MCF 10A (cell line): ENCODE data around the gene PFN4. TPM values are rescaled to one million over a fixed set of nuclear protein-coding genes. Genes with fewer than 3 reads are reported as not detected.
"Not testable (repeated sequence)": the region's sequence is repeated elsewhere in the genome, so short reads cannot be mapped to it uniquely, and the experiment has no call there.

Experiments
- BruUV-seq: library from RNA; stranded (reverse); fragments of 400-500 nt; replicated peaks from 2 replicates; lab custom pipeline; 2021; lab: Mats Ljungman, UMichigan
- CTCF ChIA-PET: fragments of 300-600 bp; sonication (Branson Sonifier 250); formaldehyde crosslinking; extraction: SDS; loops from one replicate; lab custom pipeline; 2021; ENCODE audit warnings: antibody characterized with exemption, inconsistent platforms; lab: Yijun Ruan, JAX
- POLR2A ChIA-PET: fragments of 300-600, 350-650 bp; sonication (Branson Sonifier 250); formaldehyde crosslinking; extraction: SDS; loops from one replicate; lab custom pipeline; 2020; ENCODE audit warnings: antibody characterized with exemption, inconsistent platforms; lab: Yijun Ruan, JAX
- DNase-seq: peaks from one replicate; pipeline ENCODE4 v3.0.0-alpha.2; 2018; ENCODE audit not compliant: unreplicated experiment
- H3K27ac Mint-ChIP-seq: one replicate; pipeline ENCODE4 v1.8.0; 2022; ENCODE audit warnings: mild to moderate bottlenecking, low read depth, mixed read lengths; ENCODE audit not compliant: unreplicated experiment
- H3K27me3 Mint-ChIP-seq: one replicate; pipeline ENCODE4 v1.8.0; 2022; ENCODE audit warnings: mixed read lengths; ENCODE audit not compliant: insufficient read depth, unreplicated experiment
- H3K36me3 Mint-ChIP-seq: one replicate; pipeline ENCODE4 v1.8.0; 2022; ENCODE audit warnings: mild to moderate bottlenecking, moderate library complexity, mixed read lengths; ENCODE audit not compliant: insufficient read depth, unreplicated experiment
- H3K4me1 Mint-ChIP-seq: one replicate; pipeline ENCODE4 v1.8.0; 2022; ENCODE audit warnings: mixed read lengths; ENCODE audit not compliant: insufficient read depth, unreplicated experiment
- H3K4me3 Mint-ChIP-seq: one replicate; pipeline ENCODE4 v1.8.0; 2022; ENCODE audit warnings: mild to moderate bottlenecking, moderate library complexity, mixed read lengths; ENCODE audit not compliant: unreplicated experiment
- H3K9me3 Mint-ChIP-seq: one replicate; pipeline ENCODE4 v1.8.0; 2022; ENCODE audit warnings: mixed read lengths; ENCODE audit not compliant: unreplicated experiment
- CTCF ChIP-seq: fragments of 200-600 bp; IDR thresholded peaks from one replicate; pipeline ENCODE4 v1.8.0; 2022; ENCODE audit warnings: antibody characterized with exemption, mild to moderate bottlenecking; ENCODE audit not compliant: unreplicated experiment
- intact Hi-C: fragments of 100-400 bp; cut with micrococcal nuclease; formaldehyde crosslinking; loops from 2 replicates; pipeline ENCODE4 v1.14.1; 2022
- total RNA-seq: library from RNA; stranded (reverse); gene quantifications from 2 replicates; pipeline ENCODE4 v1.2.3, GENCODE V29; 2022

The PFN4 gene
- total RNA-seq, 1 experiment from 2014 or later, result 1.8 TPM

- no peaks in the 10 kb centered on the region for H3K36me3 Mint-ChIP-seq
- ChIA-PET CTCF (interaction anchor here (0.7 to 1.9 kb wide), 2 partner anchors 17 to 1222 kb away, joined by 5 read pairs; partner anchors contain the start of gene TP53I3), POLR2A (interaction anchor here (0.8 to 1.9 kb wide), 3 partner anchors 9 to 18 kb away, joined by 3 to 6 read pairs (median 3); partner anchors contain the start of gene TP53I3)
- H3K9me3 Mint-ChIP-seq, result peaks cover 4% of the 10 kb centered on the region
- H3K27me3 Mint-ChIP-seq, result no peaks in the 10 kb centered on the region
- TF ChIP-seq CTCF, result no peak
- H3K4me1 Mint-ChIP-seq, result peaks cover 13% of the 10 kb centered on the region
- H3K27ac Mint-ChIP-seq, result no peak overlapping the region
- intact Hi-C loops, result no loop called here
- no peak for DNase-seq
- H3K4me3 Mint-ChIP-seq, result no peak overlapping the region
- no TSS peak for BruUV-seq
These were observed 21.1 kb downstream of the PFN4 start for GRCh38 chr2:24101992-24102391.

DNA sequence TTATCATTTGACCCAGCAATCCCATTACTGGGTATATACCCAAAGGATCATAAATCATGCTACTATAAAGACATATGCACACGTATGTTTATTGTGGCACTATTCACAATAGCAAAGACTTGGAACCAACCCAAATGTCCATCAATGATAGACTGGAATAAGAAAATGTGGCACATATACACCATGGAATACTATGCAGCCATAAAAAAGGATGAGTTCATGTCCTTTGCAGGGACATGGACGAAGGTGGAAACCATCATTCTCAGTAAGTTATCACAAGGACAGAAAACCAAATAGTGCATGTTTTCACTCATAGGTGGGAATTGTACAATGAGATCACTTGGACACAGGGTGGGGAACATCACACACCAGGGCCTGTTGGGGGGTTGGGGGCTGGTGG, 22.4 kb downstream of the PFN4 start:
- intact Hi-C loops, BruUV-seq, POLR2A ChIA-PET, H3K27me3 Mint-ChIP-seq, H3K36me3 Mint-ChIP-seq, H3K4me1 Mint-ChIP-seq, H3K27ac Mint-ChIP-seq, H3K9me3 Mint-ChIP-seq, H3K4me3 Mint-ChIP-seq, DNase-seq, CTCF ChIA-PET: not testable (repeated sequence)

- BruUV-seq, intact Hi-C loops, H3K36me3 Mint-ChIP-seq, DNase-seq, H3K27ac Mint-ChIP-seq, H3K27me3 Mint-ChIP-seq, H3K4me3 Mint-ChIP-seq, H3K9me3 Mint-ChIP-seq, POLR2A ChIA-PET, H3K4me1 Mint-ChIP-seq: not testable (repeated sequence)
- CTCF ChIA-PET, result interaction anchor here (1.1 to 1.2 kb wide), 2 partner anchors 11 to 13 kb away, joined by 4 to 6 read pairs; partner anchors contain the start of gene TP53I3
These were observed 27.9 kb downstream of the PFN4 start for GRCh38 chr2:24095171-24095677.

- intact Hi-C loops, H3K4me1 Mint-ChIP-seq, H3K36me3 Mint-ChIP-seq, BruUV-seq, H3K9me3 Mint-ChIP-seq, H3K27me3 Mint-ChIP-seq, H3K27ac Mint-ChIP-seq, DNase-seq, H3K4me3 Mint-ChIP-seq: not testable (repeated sequence)
- CTCF ChIA-PET, result interaction anchor here (0.6 kb wide), 1 partner anchor 111 kb away, joined by 3 read pairs; no protein-coding TSS in a partner anchor
- POLR2A ChIA-PET, result interaction anchor here (0.6 kb wide), 1 partner anchor 9 kb away, joined by 3 read pairs; no protein-coding TSS in a partner anchor
These were observed 29.9 kb downstream of the PFN4 start for GRCh38 chr2:24093270-24093669.

DNA sequence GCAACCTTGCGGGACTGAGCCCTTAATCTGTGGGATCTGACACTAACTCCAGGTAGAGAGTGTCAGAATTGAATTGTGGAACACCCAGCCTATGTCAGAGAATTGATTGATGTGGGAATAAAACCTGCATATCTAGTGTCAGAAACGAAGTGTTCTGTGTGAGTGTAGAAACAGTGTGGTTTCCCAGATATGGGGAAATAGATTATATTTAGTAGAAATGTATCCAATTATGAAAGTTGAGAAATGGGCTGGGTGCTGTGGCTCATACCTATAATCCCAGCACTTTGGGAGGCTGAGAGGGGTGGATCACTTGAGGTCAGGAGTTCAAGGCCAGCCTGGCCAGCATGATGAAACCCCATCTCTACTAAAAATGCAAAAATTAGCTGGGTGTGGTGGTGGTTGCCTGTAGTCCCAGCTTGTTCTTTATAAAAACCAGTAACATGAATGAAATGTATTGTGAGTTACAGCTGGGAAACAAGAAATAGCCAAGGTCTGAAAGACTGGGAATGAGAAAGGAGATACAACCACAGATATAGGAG, 34.2 kb downstream of the PFN4 start:
- POLR2A ChIA-PET, result interaction anchor here (0.7 to 1.4 kb wide), 3 partner anchors 12 to 36 kb away, joined by 3 to 4 read pairs (median 3); partner anchors contain the start of gene SF3B6
- Mint-ChIP-seq H3K27ac (no peak overlapping the region), H3K4me3 (no peak overlapping the region), H3K36me3 (no peaks in the 10 kb centered on the region), H3K9me3 (no peaks in the 10 kb centered on the region), H3K27me3 (no peaks in the 10 kb centered on the region), H3K4me1 (peaks cover 11% of the 10 kb centered on the region)
- intact Hi-C loops, result no loop called here
- CTCF ChIA-PET, result interaction anchor here (0.7 to 1.0 kb wide), 2 partner anchors 33 to 162 kb away, joined by 4 to 5 read pairs; partner anchors contain the start of gene ATAD2B
- BruUV-seq, result no TSS peak
- no peak for DNase-seq
- TF ChIP-seq CTCF, result no peak
